Calu3 (cell line): ENCODE measurements around the gene HACD2. TPM values are rescaled to one million over a fixed set of nuclear protein-coding genes. Genes with fewer than 3 reads are reported as not detected.

Experiments used
- BruUV-seq: library from RNA; stranded (reverse); fragments of 400-500 nt; replicated peaks from 2 replicates; lab custom pipeline; 2021; lab: Mats Ljungman, UMichigan
- CTCF ChIA-PET: fragments of 300-600 bp; sonication (Branson Sonifier 250); formaldehyde crosslinking; loops from one replicate; lab custom pipeline; 2022; ENCODE audit warnings: antibody characterized with exemption; lab: Charles Lee
- DNase-seq: peaks from one replicate; pipeline ENCODE4 v3.0.0; 2022
- H3K27ac Mint-ChIP-seq: one replicate; pipeline ENCODE4 v1.8.0; 2022; ENCODE audit warnings: mixed read lengths; ENCODE audit not compliant: unreplicated experiment
- H3K27me3 Mint-ChIP-seq: one replicate; pipeline ENCODE4 v1.8.0; 2022; ENCODE audit warnings: mixed read lengths; ENCODE audit not compliant: unreplicated experiment
- H3K36me3 Mint-ChIP-seq: one replicate; pipeline ENCODE4 v1.8.0; 2022; ENCODE audit warnings: mild to moderate bottlenecking, moderate library complexity, mixed read lengths; ENCODE audit not compliant: insufficient read depth, unreplicated experiment
- H3K4me1 Mint-ChIP-seq: one replicate; pipeline ENCODE4 v1.8.0; 2022; ENCODE audit warnings: mild to moderate bottlenecking, low read depth, mixed read lengths; ENCODE audit not compliant: unreplicated experiment
- H3K4me3 Mint-ChIP-seq: one replicate; pipeline ENCODE4 v1.8.0; 2022; ENCODE audit warnings: mild to moderate bottlenecking, low read depth, moderate library complexity, mixed read lengths; ENCODE audit not compliant: unreplicated experiment
- H3K9me3 Mint-ChIP-seq: one replicate; pipeline ENCODE4 v1.8.0; 2022; ENCODE audit warnings: low read depth, mixed read lengths; ENCODE audit not compliant: unreplicated experiment
- CTCF ChIP-seq: fragments of 200-600 bp; IDR thresholded peaks from one replicate; pipeline ENCODE4 v1.8.0; 2022; ENCODE audit warnings: antibody characterized with exemption; ENCODE audit not compliant: unreplicated experiment
- intact Hi-C: fragments of 100-400 bp; cut with micrococcal nuclease; formaldehyde crosslinking; loops from one replicate; pipeline ENCODE4 v1.10.0; 2022; ENCODE audit not compliant: unreplicated experiment
- total RNA-seq: library from RNA; stranded (reverse); gene quantifications from 2 replicates; pipeline ENCODE4 v1.2.3, GENCODE V29; 2022

Gene HACD2
- total RNA-seq, 1 experiment from 2014 or later = 69.0 TPM

- Mint-ChIP-seq H3K4me1 (peaks cover 7% of the 10 kb centered on the region), H3K4me3 (no peak overlapping the region), H3K27ac (no peak overlapping the region), H3K27me3 (peaks cover 80% of the 10 kb centered on the region), H3K36me3 (peaks cover 4% of the 10 kb centered on the region), H3K9me3 (no peaks in the 10 kb centered on the region)
- intact Hi-C loops = no loop called here
- no peak for DNase-seq
- TF ChIP-seq CTCF = no peak
- CTCF ChIA-PET = no interaction called here
- BruUV-seq = no TSS peak
These were observed 131.2 kb downstream of the HACD2 start for GRCh38 chr3:123453675-123454074.

GRCh38 chr3:123451186-123451585, 133.7 kb downstream of the HACD2 start:
- CTCF ChIA-PET = no interaction called here
- H3K27ac Mint-ChIP-seq = no peak overlapping the region
- no peak for TF ChIP-seq CTCF
- peaks cover 71% of the 10 kb centered on the region for H3K27me3 Mint-ChIP-seq
- H3K4me1 Mint-ChIP-seq = peaks cover 7% of the 10 kb centered on the region
- BruUV-seq = no TSS peak
- intact Hi-C loops = no loop called here
- H3K9me3 Mint-ChIP-seq = no peaks in the 10 kb centered on the region
- DNase-seq = no peak
- H3K4me3 Mint-ChIP-seq = no peak overlapping the region
- H3K36me3 Mint-ChIP-seq = peaks cover 10% of the 10 kb centered on the region

- BruUV-seq = no TSS peak
- H3K27me3 Mint-ChIP-seq = peaks cover 71% of the 10 kb centered on the region
- CTCF ChIA-PET = interaction anchor here (0.6 kb wide), 4 partner anchors 40 to 1936 kb away, joined by 3 to 8 read pairs (median 4); no protein-coding TSS in a partner anchor
These were observed 134.8 kb downstream of the HACD2 start for GRCh38 chr3:123449997-123450604.

More at GRCh38 chr3:123449997-123450604, 134.8 kb downstream of the HACD2 start:
- no peak for TF ChIP-seq CTCF
- Mint-ChIP-seq H3K4me1 (peaks cover 7% of the 10 kb centered on the region), H3K4me3 (peak overlapping the region; percentile 68), H3K36me3 (peaks cover 10% of the 10 kb centered on the region), H3K9me3 (no peaks in the 10 kb centered on the region), H3K27ac (no peak overlapping the region)
- no peak for DNase-seq
- intact Hi-C loops = no loop called here
